H9 (cell line): ENCODE results near the gene FAM76A. TPM values are rescaled to one million over a fixed set of nuclear protein-coding genes. Genes with fewer than 3 reads are reported as not detected.
"Not testable (repeated sequence)": the region's sequence is repeated elsewhere in the genome, so short reads cannot be mapped to it uniquely, and the experiment has no call there.

Experiments used
- DNase-seq: peaks from one replicate; pipeline ENCODE4 v3.0.0-alpha.2; 2017
- H2AFZ ChIP-seq: one replicate; pipeline ENCODE4 v1.6.1; 2013; ENCODE audit warnings: mild to moderate bottlenecking, low read length, control low read depth, moderate library complexity
- H2AK5ac ChIP-seq: 2 replicates; pipeline ENCODE4 v1.6.1; 2013; ENCODE audit warnings: low read length, control low read depth, mixed read lengths; ENCODE audit not compliant: insufficient read length
- H2BK120ac ChIP-seq: one replicate; pipeline ENCODE4 v1.6.1; 2013; ENCODE audit warnings: low read depth, mild to moderate bottlenecking, low read length, control low read depth, inconsistent platforms; ENCODE audit not compliant: poor library complexity, severe bottlenecking
- H2BK12ac ChIP-seq: 2 replicates; pipeline ENCODE4 v1.6.1; 2013; ENCODE audit warnings: low read length, control low read depth, mixed read lengths, low read depth; ENCODE audit not compliant: insufficient read length
- H2BK15ac ChIP-seq: 2 replicates; pipeline ENCODE4 v1.6.1; 2013; ENCODE audit warnings: low read depth, low read length, control low read depth
- H2BK20ac ChIP-seq: one replicate; pipeline ENCODE4 v1.6.1; 2013; ENCODE audit warnings: low read depth, mild to moderate bottlenecking, low read length, control low read depth, inconsistent platforms; ENCODE audit not compliant: poor library complexity, severe bottlenecking
- H2BK5ac ChIP-seq: 2 replicates; pipeline ENCODE4 v1.6.1; 2013; ENCODE audit warnings: low read length, control low read depth, mixed read lengths; ENCODE audit not compliant: insufficient read length
- H3K14ac ChIP-seq: 2 replicates; pipeline ENCODE4 v1.6.1; 2013; ENCODE audit warnings: low read length, control low read depth; ENCODE audit not compliant: insufficient read depth
- H3K18ac ChIP-seq: 2 replicates; pipeline ENCODE4 v1.6.1; 2013; ENCODE audit warnings: low read depth, mild to moderate bottlenecking, mixed read lengths, low read length, control low read depth; ENCODE audit not compliant: insufficient read length
- H3K23ac ChIP-seq: 2 replicates; pipeline ENCODE4 v1.6.1; 2013; ENCODE audit warnings: low read length, control low read depth, mixed read lengths, low read depth; ENCODE audit not compliant: insufficient read length
- H3K23me2 ChIP-seq: 2 replicates; pipeline ENCODE4 v1.6.1; 2013; ENCODE audit warnings: low read depth, mild to moderate bottlenecking, mixed read lengths, low read length, control low read depth; ENCODE audit not compliant: insufficient read length, poor library complexity, severe bottlenecking
- H3K27ac ChIP-seq: 2 replicates; pipeline ENCODE4 v1.5.1; 2013; ENCODE audit warnings: low read length, control low read depth, mixed read lengths, low read depth; ENCODE audit not compliant: insufficient read length
- H3K27me3 ChIP-seq: 2 replicates; pipeline ENCODE4 v1.6.1; 2013; ENCODE audit warnings: low read length, control low read depth, inconsistent platforms; ENCODE audit not compliant: insufficient read depth
- H3K4ac ChIP-seq: 2 replicates; pipeline ENCODE4 v1.6.1; 2013; ENCODE audit warnings: low read depth, mild to moderate bottlenecking, control low read depth, inconsistent platforms, low read length, moderate library complexity
- H3K4me1 ChIP-seq: 2 replicates; pipeline ENCODE4 v1.6.1; 2013; ENCODE audit warnings: low read length, control low read depth, inconsistent platforms; ENCODE audit not compliant: insufficient read depth
- H3K4me2 ChIP-seq: 2 replicates; pipeline ENCODE4 v1.6.1; 2013; ENCODE audit warnings: low read length, control low read depth, mixed read lengths; ENCODE audit not compliant: insufficient read length, insufficient read depth
- H3K56ac ChIP-seq: 2 replicates; pipeline ENCODE4 v1.6.1; 2013; ENCODE audit warnings: low read depth, mild to moderate bottlenecking, mixed read lengths, low read length, control low read depth; ENCODE audit not compliant: insufficient read length
- H3K79me1 ChIP-seq: 2 replicates; pipeline ENCODE4 v1.6.1; 2013; ENCODE audit warnings: low read depth, mild to moderate bottlenecking, moderate library complexity, low read length, control low read depth, inconsistent platforms; ENCODE audit not compliant: insufficient read depth, poor library complexity, severe bottlenecking
- H3K79me2 ChIP-seq: 2 replicates; pipeline ENCODE4 v1.6.1; 2013; ENCODE audit warnings: low read length, control low read depth, inconsistent platforms; ENCODE audit not compliant: insufficient read depth
- H3K9ac ChIP-seq: 2 replicates; pipeline ENCODE4 v1.6.1; 2013; ENCODE audit warnings: low read length, control low read depth, mixed read lengths; ENCODE audit not compliant: insufficient read length; ENCODE audit errors: extremely low read depth
- H3K9me3 ChIP-seq: one replicate; pipeline ENCODE4 v1.6.1; 2013; ENCODE audit warnings: low read depth, low read length, inconsistent platforms; ENCODE audit not compliant: control insufficient read depth
- H3T11ph ChIP-seq: one replicate; pipeline ENCODE4 v1.6.1; 2013; ENCODE audit warnings: mild to moderate bottlenecking, low read length, control low read depth, inconsistent platforms
- H4K20me1 ChIP-seq: one replicate; pipeline ENCODE4 v1.6.1; 2013; ENCODE audit not compliant: control insufficient read depth, insufficient read length, insufficient read depth
- H4K5ac ChIP-seq: 2 replicates; pipeline ENCODE4 v1.6.1; 2013; ENCODE audit warnings: low read depth, mild to moderate bottlenecking, mixed read lengths, low read length, control low read depth; ENCODE audit not compliant: insufficient read length
- H4K8ac ChIP-seq: replicated peaks from 2 replicates; pipeline ENCODE4 v1.6.1; 2013; ENCODE audit warnings: low read length, control low read depth, mixed read lengths, low read depth; ENCODE audit not compliant: insufficient read length
- H4K91ac ChIP-seq: 2 replicates; pipeline ENCODE4 v1.6.1; 2013; ENCODE audit warnings: low read depth, mild to moderate bottlenecking, moderate library complexity, mixed read lengths, low read length, control low read depth; ENCODE audit not compliant: insufficient read length
- H3K27ac Mint-ChIP-seq, 3 experiments: 2 replicates in 2 of 3; 3 replicates in 1 of 3; pipeline ENCODE4 v1.8.0; 2020 to 2021; ENCODE audit warnings: mixed read lengths in 3 of 3, mild to moderate bottlenecking in 1 of 3, moderate library complexity in 1 of 3
- H3K27me3 Mint-ChIP-seq: 2 replicates; pipeline ENCODE4 v1.8.0; 2021; ENCODE audit warnings: low read depth, mild to moderate bottlenecking, moderate library complexity, mixed read lengths
- H3K36me3 Mint-ChIP-seq, 3 experiments: 2 replicates in 2 of 3; 3 replicates in 1 of 3; pipeline ENCODE4 v1.8.0; 2020 to 2021; ENCODE audit warnings: low read depth in 3 of 3, mixed read lengths in 3 of 3; ENCODE audit not compliant: insufficient read depth in 1 of 3
- H3K4me1 Mint-ChIP-seq, 2 experiments: 2 replicates each; pipeline ENCODE4 v1.8.0; 2020; ENCODE audit warnings: mixed read lengths in 2 of 2
- H3K4me3 Mint-ChIP-seq, 2 experiments: 2 replicates in 1 of 2; 3 replicates in 1 of 2; pipeline ENCODE4 v1.8.0; 2020 to 2021; ENCODE audit warnings: mild to moderate bottlenecking in 2 of 2, mixed read lengths in 2 of 2, moderate library complexity in 1 of 2
- H3K9me3 Mint-ChIP-seq, 2 experiments: 2 replicates in 1 of 2; 3 replicates in 1 of 2; pipeline ENCODE4 v1.8.0; 2020; ENCODE audit warnings: mild to moderate bottlenecking in 2 of 2, mixed read lengths in 2 of 2, moderate library complexity in 1 of 2
- CTCF ChIP-seq: fragments of 200-600 bp; sonication (generic); conservative IDR thresholded peaks from 3 replicates; pipeline ENCODE4 v1.8.0; 2021; ENCODE audit warnings: antibody characterized with exemption, mild to moderate bottlenecking
- WGBS: extraction: QIAGEN DNeasy Blood & Tissue Kit; methylation state at CpG from one replicate; pipeline ENCODE4 v1.1.7; 2013; ENCODE audit warnings: missing lambda C conversion rate, low lambda C conversion rate, mixed read lengths; ENCODE audit not compliant: insufficient read length; ENCODE audit errors: extremely low coverage; 5-methylcytosine and 5-hydroxymethylcytosine counted together
- total RNA-seq: library from RNA; stranded (reverse); gene quantifications from 2 replicates; pipeline ENCODE4 v1.2.1, GENCODE V29; 2021

Gene FAM76A
- total RNA-seq, 1 experiment from 2014 or later, result 10.6 TPM

GRCh38 chr1:27807385-27807784, 81.6 kb downstream of the FAM76A start:
- no peak overlapping the region for H2AK5ac ChIP-seq
- Mint-ChIP-seq H3K27ac (peak overlapping the region in 1 of 3 experiments; percentile 53; a peak in 2 of 7 replicates), H3K4me3 (no peak overlapping the region), H3K27me3 (no peaks in the 10 kb centered on the region), H3K9me3 (no peaks in the 10 kb centered on the region), H3K36me3 (peaks cover 1 to 11% (median 4%) of the 10 kb centered on the region in 3 experiments; a peak in 3 of 7 replicates), H3K4me1 (peaks cover 14% of the 10 kb centered on the region in 2 experiments)
- H2BK5ac ChIP-seq, result no peak overlapping the region
- no peak overlapping the region for H3K18ac ChIP-seq
- H2BK15ac ChIP-seq, result no peak overlapping the region
- no peak overlapping the region for H2BK12ac ChIP-seq
- no peak overlapping the region for H3K56ac ChIP-seq
- no peak overlapping the region for H4K91ac ChIP-seq
- H3K14ac ChIP-seq, result no peak overlapping the region
- no peaks in the 10 kb centered on the region for H3K23me2 ChIP-seq
- H2BK20ac ChIP-seq, result no peak overlapping the region
- H3K9ac ChIP-seq, result no peak overlapping the region
- H3T11ph ChIP-seq, result no peak overlapping the region
- no peak overlapping the region for H2AFZ ChIP-seq
- no peak overlapping the region for H3K23ac ChIP-seq
- H3K4ac ChIP-seq, result no peak overlapping the region
- TF ChIP-seq CTCF, result no peak
- H3K79me1 ChIP-seq, result no peaks in the 10 kb centered on the region
- no peak overlapping the region for H3K27ac ChIP-seq
- H4K8ac ChIP-seq, result no peak overlapping the region
- H4K5ac ChIP-seq, result no peak overlapping the region
- H3K79me2 ChIP-seq, result no peaks in the 10 kb centered on the region
- no peak for DNase-seq
- H3K4me1 ChIP-seq, result peaks cover 3% of the 10 kb centered on the region
- no peaks in the 10 kb centered on the region for H3K9me3 ChIP-seq
- no peak overlapping the region for H3K4me2 ChIP-seq
- WGBS, result no CpG with 5 or more reads among the region's 2 CpGs
- H2BK120ac ChIP-seq, result no peak overlapping the region
- H4K20me1 ChIP-seq, result no peaks in the 10 kb centered on the region
- H3K27me3 ChIP-seq, result no peaks in the 10 kb centered on the region

- not testable (repeated sequence) for DNase-seq, H3K14ac ChIP-seq, H2BK15ac ChIP-seq, H3K27ac ChIP-seq, H3K18ac ChIP-seq, H3K79me2 ChIP-seq, H4K8ac ChIP-seq, H2AFZ ChIP-seq, H3K23me2 ChIP-seq, H3K4me1 ChIP-seq, H3T11ph ChIP-seq, H3K27me3 Mint-ChIP-seq, H3K27me3 ChIP-seq, H3K4ac ChIP-seq, H3K23ac ChIP-seq, H2AK5ac ChIP-seq, H3K56ac ChIP-seq, H2BK120ac ChIP-seq, H2BK20ac ChIP-seq, H4K5ac ChIP-seq, H3K9me3 ChIP-seq, H3K79me1 ChIP-seq, H3K9me3 Mint-ChIP-seq, H2BK5ac ChIP-seq, H3K4me3 Mint-ChIP-seq, H3K9ac ChIP-seq, H4K20me1 ChIP-seq, H3K4me2 ChIP-seq, H4K91ac ChIP-seq, H2BK12ac ChIP-seq
- no CpG with 5 or more reads among the region's 3 CpGs for WGBS
- H3K4me1 Mint-ChIP-seq, result peaks cover 14% of the 10 kb centered on the region in 2 experiments
- peak overlapping the region in 2 of 3 experiments; percentile 81 to 91; a peak in 3 of 7 replicates for H3K27ac Mint-ChIP-seq
- H3K36me3 Mint-ChIP-seq, result peaks cover 1 to 11% (median 4%) of the 10 kb centered on the region in 3 experiments; a peak in 4 of 7 replicates
Observed at GRCh38 chr1:27808131-27808530, 82.4 kb downstream of the FAM76A start.
